ENCODE results near the gene CASTOR2.
"Not testable (repeated sequence)": the region's sequence is repeated elsewhere in the genome, so short reads cannot be mapped to it uniquely, and the experiment has no call there.

The CASTOR2 gene

DNA sequence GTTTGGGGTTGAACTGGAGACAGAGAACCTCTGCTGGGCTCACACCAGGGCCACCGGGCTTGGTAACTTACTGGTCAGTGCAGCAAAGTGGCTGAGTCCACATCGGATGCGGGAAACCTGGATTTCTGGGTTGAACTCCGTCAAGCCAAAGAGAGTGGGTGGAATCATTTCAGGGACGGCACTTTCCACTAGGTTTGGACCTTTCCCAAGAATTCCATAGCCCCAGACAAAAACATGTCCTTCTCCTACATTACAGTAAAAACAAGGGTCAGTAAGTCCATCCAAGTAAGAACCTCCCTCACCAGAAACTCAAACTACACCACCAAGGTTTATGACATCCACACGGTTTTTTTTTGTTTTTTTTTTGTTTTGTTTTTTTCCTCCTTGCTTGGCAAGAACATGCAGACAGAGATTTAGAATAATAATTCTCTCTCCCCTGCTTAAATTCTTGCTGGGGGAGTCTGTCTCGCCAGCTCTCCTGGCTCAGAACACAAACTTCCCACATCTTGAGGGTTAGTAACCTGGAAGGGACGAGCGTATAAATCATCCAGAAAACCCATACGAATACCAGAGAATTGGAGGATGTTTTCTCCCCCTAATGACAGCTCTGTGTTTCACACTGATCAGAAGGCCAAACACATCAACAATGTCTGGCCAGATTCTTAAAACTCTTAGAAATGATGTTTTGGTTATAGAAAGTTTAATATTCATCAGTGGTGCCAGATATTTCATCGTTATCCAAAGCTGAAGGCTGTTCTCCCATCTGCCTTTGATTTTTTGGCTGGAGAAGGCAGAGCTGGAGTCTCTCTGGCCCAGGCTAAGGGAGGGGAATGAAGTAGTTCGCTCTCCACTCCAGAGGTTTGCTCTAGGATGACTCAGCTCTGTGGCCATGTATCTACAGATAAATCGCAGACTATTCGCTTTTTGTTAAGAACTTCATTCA is 91.6 kb downstream of the CASTOR2 start:
- no peak for DNase-seq

DNA sequence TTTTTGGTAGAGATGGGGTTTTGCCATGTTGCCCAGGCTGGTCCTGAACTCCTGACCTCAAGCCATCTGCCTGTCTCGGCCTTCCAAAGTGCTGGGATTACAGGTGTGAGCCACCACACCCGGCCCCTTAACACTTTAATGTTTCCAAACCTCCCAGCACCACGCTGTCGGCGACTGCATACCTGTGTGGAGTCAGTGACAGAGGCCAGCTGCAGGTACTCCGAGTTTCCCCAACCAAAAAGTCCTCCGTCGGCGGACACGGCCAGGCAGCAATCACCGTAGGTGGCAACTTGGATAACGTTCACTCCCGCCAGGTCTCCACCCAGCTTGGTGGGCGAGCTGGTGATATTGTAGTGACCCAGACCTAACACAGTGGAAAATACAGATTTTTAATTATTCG is 93.9 kb downstream of the CASTOR2 start:
- no peak for DNase-seq

DNA sequence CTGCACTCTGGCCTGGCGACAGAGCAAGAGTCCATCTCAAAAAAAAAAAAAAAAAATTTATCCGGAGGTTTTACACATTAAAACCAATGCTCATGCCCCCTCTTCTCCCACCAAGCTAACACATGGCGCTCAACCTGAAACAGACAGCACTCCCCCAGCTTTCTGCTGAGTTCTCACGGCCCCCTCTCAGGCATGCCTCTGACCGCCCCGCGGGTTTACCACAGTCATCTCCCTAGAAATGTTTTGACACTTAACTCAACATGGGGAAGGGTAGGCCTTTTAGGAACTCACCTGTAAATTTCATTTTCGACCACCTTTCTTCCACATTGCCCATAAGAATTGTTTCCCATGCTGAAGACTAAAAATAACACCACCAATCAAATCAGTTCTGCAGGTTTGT is 99.8 kb downstream of the CASTOR2 start:
- no peak for DNase-seq

DNA sequence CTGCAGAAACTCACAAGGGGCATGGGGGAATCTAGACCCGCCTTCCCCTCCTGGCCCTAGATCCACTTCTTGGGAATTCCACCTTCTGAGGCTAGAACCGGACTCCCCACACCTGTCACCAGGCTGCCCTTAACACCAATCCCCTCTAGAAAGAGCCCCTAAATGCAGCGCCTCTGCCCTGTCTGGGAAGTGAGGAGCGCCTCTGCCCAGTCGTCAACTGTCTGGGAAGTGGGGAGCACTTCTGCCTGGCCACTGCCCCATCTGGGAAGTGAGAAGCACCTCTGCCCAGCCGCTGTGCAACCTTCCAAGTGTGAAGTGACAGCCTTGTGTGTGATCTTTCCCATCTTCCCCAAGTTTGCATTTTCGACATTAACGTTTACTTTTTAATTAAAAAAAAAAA is 100.3 kb downstream of the CASTOR2 start:
- DNase-seq: no peak

DNA sequence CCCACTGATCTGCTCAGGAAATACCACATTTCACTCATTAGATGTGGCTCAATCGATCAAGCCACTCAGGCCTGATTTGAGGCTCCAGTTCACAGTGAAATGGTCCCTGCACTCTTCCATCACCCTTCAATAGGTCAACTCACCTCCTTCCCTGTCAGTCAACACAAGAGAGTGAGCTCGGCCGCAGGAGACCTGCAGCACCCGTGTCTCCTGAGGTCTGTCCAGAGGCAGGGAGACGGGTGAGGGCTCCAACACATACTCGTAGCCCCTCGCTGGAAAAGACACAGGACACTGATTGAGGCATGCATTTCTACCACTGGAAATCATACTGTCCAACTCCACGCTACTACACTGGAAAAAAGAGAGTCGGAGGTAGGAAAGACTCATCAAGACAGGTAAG is 102.0 kb downstream of the CASTOR2 start:
- DNase-seq: no peak

DNA sequence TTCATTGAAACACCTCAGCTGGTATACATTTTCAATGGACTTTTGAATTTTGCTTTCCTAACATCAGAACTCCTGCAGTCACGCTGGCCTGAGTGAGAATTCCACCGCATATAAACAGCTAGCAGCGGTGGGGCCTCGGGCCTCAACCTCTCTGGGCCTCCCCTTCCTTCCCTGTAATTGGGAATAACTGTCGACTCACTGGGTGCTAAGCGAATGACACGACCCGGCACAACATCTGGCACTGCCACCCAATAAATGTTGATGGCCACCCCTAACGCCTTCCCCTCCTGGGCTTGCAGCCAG is 108.4 kb downstream of the CASTOR2 start:
- DNase-seq: no peak

DNA sequence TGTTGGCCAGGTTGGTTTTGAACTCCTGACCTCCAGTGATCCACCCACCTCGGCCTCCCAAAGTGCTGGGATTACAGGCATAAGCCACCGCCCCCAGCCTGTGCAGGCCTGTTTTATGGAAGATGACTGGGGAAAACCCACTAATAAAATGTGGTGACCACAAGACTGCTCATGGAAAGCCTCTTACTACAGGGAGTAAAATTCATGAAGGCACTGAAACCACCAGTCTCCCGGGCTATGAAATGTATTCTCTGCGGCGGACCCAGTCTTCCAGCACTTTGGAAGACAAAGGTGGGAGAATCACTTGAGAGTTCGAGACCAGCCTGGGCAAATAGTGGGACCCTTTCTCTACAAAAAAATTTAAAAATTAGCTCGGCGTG is 109.7 kb downstream of the CASTOR2 start:
- DNase-seq: not testable (repeated sequence)

Data from NCI-H345 (cell line).